ENCODE measurements around the gene KRTAP4-3.
"Not testable (repeated sequence)": the region's sequence is repeated elsewhere in the genome, so short reads cannot be mapped to it uniquely, and the experiment has no call there.

The KRTAP4-3 gene

GRCh38 chr17:41168121-41168520 lies at the start of gene KRTAP4-3:
KRTAP4-3 (minus strand) TSS chr17:41168221; CDS start chr17:41168172, 49 bp downstream.
- DNase-seq (ENCODE audit: low spot score) = no peak
- no peak for FAIRE-seq

GRCh38 chr17:41215681-41216080 lies 47.7 kb upstream of the KRTAP4-3 start:
- DNase-seq (ENCODE audit: low spot score) (no peak), FAIRE-seq (no peak)

DNA sequence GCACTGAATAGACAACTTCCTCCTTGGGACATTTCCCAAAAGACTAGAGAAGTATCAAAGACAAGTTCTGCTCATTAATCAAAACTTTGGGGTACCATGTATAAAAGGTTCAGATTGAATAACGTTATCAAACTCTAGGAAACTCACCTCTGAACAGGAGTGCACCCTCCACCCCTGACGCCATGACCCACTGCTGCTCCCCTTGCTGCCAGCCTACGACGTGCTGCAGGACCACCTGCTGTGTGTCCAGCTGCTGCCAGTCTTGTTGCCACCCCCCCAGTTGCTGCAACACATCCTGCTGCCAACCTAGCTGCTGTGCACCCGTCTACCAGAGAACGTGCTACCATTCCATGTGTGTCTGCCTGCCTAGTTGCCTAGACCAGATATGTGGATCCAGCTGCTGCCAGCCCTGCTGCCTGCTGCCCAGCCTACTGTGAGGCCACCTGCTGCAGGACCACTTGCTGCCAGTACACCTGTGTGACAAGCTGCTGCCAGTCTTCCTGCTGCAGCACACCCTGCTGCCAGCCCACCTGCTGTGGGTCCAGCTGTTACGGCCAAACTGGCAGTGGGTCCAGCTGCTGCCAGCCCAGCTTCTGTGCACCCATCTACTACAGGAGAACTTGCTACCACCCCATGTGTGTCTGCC lies 44.6 kb upstream of the KRTAP4-3 start:
- no peak for DNase-seq (ENCODE audit: low spot score)

DNA sequence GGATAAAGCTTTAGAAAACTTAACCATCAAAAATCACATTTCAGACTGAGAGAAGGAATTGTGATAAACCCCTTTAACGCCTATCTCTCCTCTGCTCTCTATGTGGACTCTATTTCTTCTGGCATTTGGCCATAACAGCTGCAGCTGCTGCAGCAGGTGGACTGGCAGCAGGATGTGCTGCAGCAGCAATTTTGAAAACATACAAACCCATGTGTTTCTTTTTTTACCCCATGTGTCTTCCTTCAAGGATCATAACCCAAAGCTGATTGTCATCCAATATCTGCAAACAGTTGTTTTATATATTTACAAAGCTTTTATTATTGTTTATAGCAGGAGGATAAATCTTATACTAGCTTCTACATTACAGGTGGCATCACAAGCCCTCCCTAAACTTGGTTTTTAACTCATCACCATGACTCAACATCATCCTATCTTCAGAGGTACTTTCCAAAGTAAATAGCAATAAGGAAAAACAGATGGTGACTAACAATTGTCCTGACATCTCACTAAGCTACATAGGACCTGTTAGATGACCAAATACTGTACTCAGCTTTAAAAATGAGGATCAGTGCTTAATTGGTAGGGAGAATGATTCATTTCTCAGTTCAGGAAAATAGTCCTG lies 43.9 kb upstream of the KRTAP4-3 start:
- DNase-seq (ENCODE audit: low spot score) (no peak), FAIRE-seq (no peak)

More for the DNA sequence above, 44.6 kb upstream of the KRTAP4-3 start:
- FAIRE-seq = peak; percentile 65

DNA sequence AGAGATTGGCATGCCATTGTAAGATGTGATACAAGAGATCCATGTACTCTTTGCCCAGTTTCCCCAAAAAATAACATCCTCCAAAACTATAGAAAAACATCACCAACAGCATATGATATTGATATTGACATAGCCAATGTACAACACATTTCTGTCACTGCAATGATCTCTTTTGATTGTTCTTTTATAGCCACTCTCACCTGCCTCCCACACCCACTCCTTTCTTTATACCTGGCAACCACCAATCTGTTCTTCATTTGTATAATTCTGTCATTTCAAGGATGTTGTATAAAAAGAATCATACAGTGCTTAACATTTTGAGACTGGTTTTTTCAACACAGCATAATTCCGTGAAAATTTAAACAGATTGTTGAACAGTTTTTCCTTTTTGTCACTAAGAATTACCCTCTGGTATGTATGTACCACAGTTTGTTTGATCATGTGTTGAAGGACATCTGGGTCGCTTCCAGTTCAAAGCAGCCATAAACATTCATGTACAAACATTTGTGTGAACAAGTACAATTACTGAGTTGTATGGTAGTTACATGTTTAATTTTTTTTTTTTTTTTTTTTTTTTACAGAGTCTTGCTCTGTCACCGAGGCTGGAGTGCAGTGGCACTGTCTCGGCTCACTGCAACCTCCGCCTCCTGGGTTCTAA lies 31.5 kb upstream of the KRTAP4-3 start:
- FAIRE-seq (no peak), DNase-seq (ENCODE audit: low spot score) (no peak)

- FAIRE-seq (no peak), DNase-seq (ENCODE audit: low spot score) (no peak)
Measured at GRCh38 chr17:41196068-41196467, 28.0 kb upstream of the KRTAP4-3 start.

DNA sequence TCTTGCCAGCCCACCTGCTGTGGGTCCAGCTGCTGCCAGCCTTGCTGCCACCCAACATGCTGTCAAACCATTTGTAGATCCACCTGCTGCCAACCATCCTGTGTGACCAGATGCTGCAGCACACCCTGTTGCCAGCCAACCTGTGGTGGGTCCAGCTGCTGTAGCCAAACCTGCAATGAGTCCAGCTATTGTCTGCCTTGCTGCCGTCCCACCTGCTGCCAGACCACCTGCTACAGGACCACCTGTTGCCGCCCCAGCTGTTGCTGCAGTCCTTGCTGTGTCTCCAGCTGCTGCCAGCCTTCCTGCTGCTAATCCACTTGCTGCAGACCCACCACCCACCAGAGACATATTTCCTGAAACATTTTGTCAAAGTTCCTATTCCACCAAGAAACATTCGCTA lies 22.3 kb upstream of the KRTAP4-3 start:
- no peak for DNase-seq (ENCODE audit: low spot score)
- peak; percentile 5 for FAIRE-seq

DNA sequence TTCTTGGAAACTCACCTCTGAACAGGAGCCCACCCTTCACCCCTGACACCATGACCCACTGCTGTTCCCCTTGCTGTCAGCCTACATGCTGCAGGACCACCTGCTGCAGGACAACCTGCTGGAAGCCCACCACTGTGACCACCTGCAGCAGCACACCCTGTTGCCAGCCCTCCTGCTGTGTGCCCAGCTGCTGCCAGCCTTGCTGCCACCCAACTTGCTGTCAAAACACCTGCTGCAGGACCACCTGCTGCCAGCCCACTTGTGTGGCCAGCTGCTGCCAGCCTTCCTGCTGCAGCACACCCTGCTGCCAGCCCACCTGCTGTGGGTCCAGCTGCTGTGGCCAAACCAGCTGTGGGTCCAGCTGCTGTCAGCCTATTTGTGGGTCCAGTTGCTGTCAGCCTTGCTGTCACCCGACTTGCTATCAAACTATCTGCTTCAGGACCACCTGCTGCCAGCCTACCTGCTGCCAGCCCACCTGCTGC lies 21.9 kb upstream of the KRTAP4-3 start, which contains the start of gene KRTAP9-1:
Gene KRTAP9-1 (plus strand): TSS at position 51 of the 482 bp plus-strand sequence. CDS start 0 bp downstream, at position 51.
- not testable (repeated sequence) for FAIRE-seq; DNase-seq (ENCODE audit: low spot score)

GRCh38 chr17:41186872-41187271 lies 18.9 kb upstream of the KRTAP4-3 start:
- DNase-seq (ENCODE audit: low spot score) = no peak
- FAIRE-seq = peak; percentile 72

GRCh38 chr17:41185001-41185400 lies 17.0 kb upstream of the KRTAP4-3 start:
- DNase-seq (ENCODE audit: low spot score) (no peak), FAIRE-seq (no peak)

GRCh38 chr17:41184480-41184961 lies 16.5 kb upstream of the KRTAP4-3 start, which contains the start of gene KRTAP4-1:
KRTAP4-1 (minus strand) TSS chr17:41184911; CDS start chr17:41184854, 57 bp downstream.
- FAIRE-seq = no peak
- DNase-seq (ENCODE audit: low spot score) = no peak

GRCh38 chr17:41178843-41179616 lies 11.0 kb upstream of the KRTAP4-3 start:
- DNase-seq (ENCODE audit: low spot score) = no peak
- FAIRE-seq = no peak

GRCh38 chr17:41178341-41178740 lies 10.3 kb upstream of the KRTAP4-3 start:
- no peak for DNase-seq (ENCODE audit: low spot score)
- FAIRE-seq = no peak

DNA sequence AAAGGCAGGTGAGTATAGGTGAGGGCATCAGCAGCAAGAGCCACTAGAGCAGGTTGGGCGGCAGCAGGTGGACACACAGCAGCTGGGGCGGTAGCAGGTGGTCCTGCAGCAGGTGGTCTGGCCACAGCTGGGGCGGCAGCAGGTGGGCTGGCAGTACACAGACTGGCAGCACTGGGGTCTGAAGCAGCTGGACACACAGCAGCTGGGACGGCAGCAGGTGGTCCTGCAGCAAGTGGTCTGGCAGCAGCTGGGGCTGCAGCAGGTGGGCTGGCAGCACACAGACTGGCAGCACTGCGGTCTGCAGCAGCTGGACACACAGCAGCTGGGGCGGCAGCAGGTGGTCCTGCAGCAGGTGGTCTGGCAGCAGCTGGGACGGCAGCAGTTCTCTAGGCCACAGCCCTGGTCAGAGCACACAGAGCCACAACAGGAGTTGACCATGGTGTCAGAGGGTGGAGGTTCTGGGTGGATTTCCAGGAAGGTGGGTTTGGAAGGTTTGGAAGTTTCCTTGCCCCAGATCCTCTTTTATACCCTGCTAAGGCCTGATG lies 9.8 kb upstream of the KRTAP4-3 start, which contains the start of gene KRTAP4-2:
Gene KRTAP4-2 (minus strand): TSS at position 495 of the 545 bp plus-strand sequence. CDS start 57 bp downstream, at position 438.
- FAIRE-seq (peak; percentile 56), DNase-seq (ENCODE audit: low spot score) (no peak)

DNA sequence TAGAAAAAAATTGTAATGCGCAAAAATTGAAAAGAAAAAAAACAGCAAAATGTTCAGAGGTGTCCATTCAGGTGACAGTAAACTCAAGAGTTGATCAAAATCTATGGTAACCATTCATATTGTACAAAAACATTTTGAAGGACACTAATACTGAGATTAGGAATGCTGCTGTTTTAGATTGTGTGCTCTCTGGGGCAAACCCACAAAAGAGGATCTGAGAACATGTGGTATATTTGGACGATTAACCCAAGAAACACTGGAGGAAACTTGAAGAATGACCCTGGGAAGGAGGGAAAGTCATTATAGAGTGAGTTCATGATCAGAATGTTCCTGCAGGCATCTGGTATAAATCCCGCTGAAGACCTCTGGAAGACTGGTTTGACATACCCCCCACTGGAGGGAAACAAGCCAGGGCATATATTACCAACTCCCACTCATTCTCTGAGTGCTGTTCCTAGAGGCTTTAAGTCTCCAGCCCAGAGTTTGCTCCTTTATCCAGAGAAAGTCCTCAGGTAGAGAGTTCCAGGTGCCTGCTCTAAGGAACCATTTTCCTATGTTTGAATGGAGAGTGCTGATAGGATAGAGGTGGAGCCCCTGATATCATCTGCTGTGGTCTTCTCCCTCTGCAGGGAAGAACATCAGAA lies 8.8 kb upstream of the KRTAP4-3 start:
- DNase-seq (ENCODE audit: low spot score) (no peak), FAIRE-seq (no peak)

- FAIRE-seq = no peak
- no peak for DNase-seq (ENCODE audit: low spot score)
Measured at GRCh38 chr17:41171886-41172285, 3.9 kb upstream of the KRTAP4-3 start.

GRCh38 chr17:41167561-41167960 lies 460 bp downstream of the KRTAP4-3 start:
- peak; percentile 13 for FAIRE-seq
- DNase-seq (ENCODE audit: low spot score) = no peak

GRCh38 chr17:41163828-41164227 lies 4.2 kb downstream of the KRTAP4-3 start:
- FAIRE-seq (no peak), DNase-seq (ENCODE audit: low spot score) (no peak)

- FAIRE-seq (no peak), DNase-seq (ENCODE audit: low spot score) (no peak)
Measured at GRCh38 chr17:41160648-41161047, 7.4 kb downstream of the KRTAP4-3 start, which contains the start of gene KRTAP4-4. KRTAP4-4 (minus strand) TSS chr17:41160748; CDS start chr17:41160691, 57 bp downstream.

GRCh38 chr17:41160190-41160589 lies 7.8 kb downstream of the KRTAP4-3 start:
- not testable (repeated sequence) for DNase-seq (ENCODE audit: low spot score); FAIRE-seq
